CD4-positive, alpha-beta T cell treated with Interleukin-6 at 100 ng/mL for 8 hours (primary cell): ENCODE measurements around the gene MEX3A.
A peak's percentile ranks its signal among the peaks of the same experiment; 100 is the strongest.
"Not testable (repeated sequence)": the region's sequence is repeated elsewhere in the genome, so short reads cannot be mapped to it uniquely, and the experiment has no call there.

ENCODE experiments used
- DNase-seq: peaks from one replicate; pipeline ENCODE4 v3.0.0-alpha.2; 2020; ENCODE audit warnings: mixed read lengths, low spot score

Gene MEX3A

GRCh38 chr1:156054500-156055280, 27.6 kb downstream of the MEX3A start, which contains the start of gene LAMTOR2:
TSS of gene LAMTOR2 (plus strand) at chr1:156054782. CDS start at chr1:156054890, 108 bp downstream.
- peak; percentile 94 for DNase-seq

GRCh38 chr1:156053768-156054499, 28.3 kb downstream of the MEX3A start, which contains the start of gene UBQLN4:
TSS of gene UBQLN4 (minus strand) at chr1:156053798. CDS start at chr1:156053701, 97 bp downstream.
- peak; percentile 90 for DNase-seq

- DNase-seq: peak; percentile 62
Observed at GRCh38 chr1:156052862-156053767, 29.1 kb downstream of the MEX3A start.

- no peak for DNase-seq
Observed at GRCh38 chr1:156051011-156051725, 31.1 kb downstream of the MEX3A start.

- DNase-seq: no peak
Observed at GRCh38 chr1:156050376-156050775, 31.9 kb downstream of the MEX3A start.

- no peak for DNase-seq
Observed at GRCh38 chr1:156048663-156049258, 33.5 kb downstream of the MEX3A start.

GRCh38 chr1:156045076-156045475, 37.2 kb downstream of the MEX3A start:
- DNase-seq: no peak

GRCh38 chr1:156042828-156043227, 39.4 kb downstream of the MEX3A start:
- DNase-seq: no peak

GRCh38 chr1:156034991-156035390, 47.3 kb downstream of the MEX3A start:
- not testable (repeated sequence) for DNase-seq

GRCh38 chr1:156033011-156033410, 49.3 kb downstream of the MEX3A start:
- no peak for DNase-seq

GRCh38 chr1:156026588-156026987, 55.7 kb downstream of the MEX3A start:
- DNase-seq: no peak

GRCh38 chr1:156025876-156026275, 56.4 kb downstream of the MEX3A start:
- no peak for DNase-seq

GRCh38 chr1:156024801-156025200, 57.5 kb downstream of the MEX3A start:
- DNase-seq: no peak
